ENCODE results near the gene NFIB. TPM values are rescaled to one million over a fixed set of nuclear protein-coding genes. Genes with fewer than 3 reads are reported as not detected.

The NFIB gene
- 8.3 to 13.7 TPM (median 12.2 TPM) in 5 replicates for total RNA-seq (2022; extraction: Qiagen RNA extraction; ENCODE audit: low read depth)

GRCh38 chr9:14313951-14314423 is at the start of gene NFIB:
TSS of gene NFIB (minus strand) at chr9:14314141. CDS start at chr9:14313511, 630 bp downstream.

